Measurements from ENCODE around the gene HRAS.

- TF ChIP-seq CTCF (IDR thresholded peaks at IDR 0.05 in 8 of 11, conservative IDR thresholded peaks at IDR 0.05 in 3 of 11) = peak in 1 of 11 experiments; percentile 9
- TF ChIP-seq POLR2A (IDR thresholded peaks at IDR 0.05) = no peak
Measured at GRCh38 chr11:555227-555779, 19.9 kb upstream of the HRAS start.

All from spleen (tissue), 7 donors.